Left ventricle myocardium inferior (tissue), 1 donor: Measurements from ENCODE around the gene SSH2. TPM values are rescaled to one million over a fixed set of nuclear protein-coding genes. Genes with fewer than 3 reads are reported as not detected.
A peak's percentile ranks its signal among the peaks of the same experiment; 100 is the strongest.

Source experiments
- DNase-seq: peaks from one replicate; pipeline ENCODE4 v3.0.0-alpha.2; 2020
- H3K27ac ChIP-seq: fragments of 200-600 bp; replicated peaks from 2 replicates; pipeline ENCODE4 v1.8.0; 2021
- H3K27me3 ChIP-seq: fragments of 200-600 bp; 2 replicates; pipeline ENCODE4 v1.8.0; 2021; ENCODE audit warnings: low read depth
- H3K36me3 ChIP-seq: fragments of 200-600 bp; 2 replicates; pipeline ENCODE4 v1.8.0; 2021
- H3K4me1 ChIP-seq: fragments of 200-600 bp; 2 replicates; pipeline ENCODE4 v1.8.0; 2021
- H3K4me3 ChIP-seq: fragments of 200-600 bp; 2 replicates; pipeline ENCODE4 v1.8.0; 2021; ENCODE audit warnings: mild to moderate bottlenecking, moderate library complexity
- H3K9me3 ChIP-seq: fragments of 200-600 bp; replicated peaks from 2 replicates; pipeline ENCODE4 v1.8.0; 2021
- CTCF ChIP-seq: fragments of 200-600 bp; IDR thresholded peaks from 2 replicates; pipeline ENCODE4 v1.8.0; 2021; ENCODE audit warnings: antibody characterized with exemption, mild to moderate bottlenecking, borderline replicate concordance
- intact Hi-C: fragments of 100-400 bp; cut with micrococcal nuclease; formaldehyde crosslinking; loops from one replicate; pipeline ENCODE4 v1.11.0; 2022
- total RNA-seq: library from RNA; stranded (reverse); fragmentation: NEBNext Ultra II Directional; extraction: Animal tissue kit (Norgen Biotek cat#: 25700); gene quantifications from one replicate; pipeline ENCODE4 v1.2.1, GENCODE V29; 2021
- donor health status: DM: no; HTN: yes; CAD: no; lungs with severe emphysema.

Gene SSH2
- total RNA-seq, 1 donor from 2014 or later = 28.6 TPM

GRCh38 chr17:29694918-29695563, 235.0 kb downstream of the SSH2 start:
- no peak for TF ChIP-seq CTCF
- Histone ChIP-seq H3K4me1 (peaks cover 57% of the 10 kb centered on the region), H3K4me3 (no peak overlapping the region), H3K27ac (peak overlapping the region; percentile 71), H3K36me3 (peaks cover 30% of the 10 kb centered on the region), H3K27me3 (no peaks in the 10 kb centered on the region), H3K9me3 (no peaks in the 10 kb centered on the region)
- DNase-seq = no peak
- intact Hi-C loops = no loop called here

- Histone ChIP-seq H3K36me3 (peaks cover 31% of the 10 kb centered on the region), H3K27ac (peak overlapping the region; percentile 71), H3K4me1 (peaks cover 46% of the 10 kb centered on the region), H3K4me3 (no peak overlapping the region), H3K9me3 (no peaks in the 10 kb centered on the region), H3K27me3 (no peaks in the 10 kb centered on the region)
- no peak for DNase-seq
- TF ChIP-seq CTCF = no peak
- intact Hi-C loops = no loop called here
These were observed 236.3 kb downstream of the SSH2 start for GRCh38 chr17:29693751-29694150.

- Histone ChIP-seq H3K27me3 (no peaks in the 10 kb centered on the region), H3K27ac (peak overlapping the region; percentile 82), H3K4me1 (peaks cover 55% of the 10 kb centered on the region), H3K9me3 (no peaks in the 10 kb centered on the region), H3K36me3 (peaks cover 22% of the 10 kb centered on the region), H3K4me3 (no peak overlapping the region)
- no peak for TF ChIP-seq CTCF
- intact Hi-C loops = no loop called here
- DNase-seq = no peak
These were observed 242.4 kb downstream of the SSH2 start for GRCh38 chr17:29687596-29687995.

- Histone ChIP-seq H3K4me3 (no peak overlapping the region), H3K9me3 (no peaks in the 10 kb centered on the region), H3K27ac (peak overlapping the region; percentile 82), H3K27me3 (no peaks in the 10 kb centered on the region), H3K36me3 (peaks cover 22% of the 10 kb centered on the region), H3K4me1 (peaks cover 60% of the 10 kb centered on the region)
- intact Hi-C loops = no loop called here
- DNase-seq = no peak
- TF ChIP-seq CTCF = no peak
These were observed 242.9 kb downstream of the SSH2 start for GRCh38 chr17:29686993-29687590.

- no peak for TF ChIP-seq CTCF
- Histone ChIP-seq H3K27me3 (no peaks in the 10 kb centered on the region), H3K4me1 (peaks cover 72% of the 10 kb centered on the region), H3K9me3 (no peaks in the 10 kb centered on the region), H3K36me3 (peaks cover 18% of the 10 kb centered on the region), H3K27ac (peak overlapping the region; percentile 81), H3K4me3 (no peak overlapping the region)
- DNase-seq = no peak
- intact Hi-C loops = no loop called here
These were observed 246.5 kb downstream of the SSH2 start for GRCh38 chr17:29683481-29683880.
